Caco-2 (cell line): Measurements from ENCODE around the gene ACYP2. TPM values are rescaled to one million over a fixed set of nuclear protein-coding genes. Genes with fewer than 3 reads are reported as not detected.
A peak's percentile ranks its signal among the peaks of the same experiment; 100 is the strongest.

Experiments used
- BruUV-seq: library from RNA; stranded (reverse); fragments of 400-500 nt; replicated peaks from 2 replicates; lab custom pipeline; 2021; lab: Mats Ljungman, UMichigan
- CTCF ChIA-PET: fragments of 300-600 bp; sonication (Branson Sonifier 250); formaldehyde crosslinking; loops from one replicate; lab custom pipeline; 2022; ENCODE audit warnings: antibody characterized with exemption; lab: Charles Lee
- POLR2A ChIA-PET: fragments of 300-600 bp; sonication (Branson Sonifier 250); formaldehyde crosslinking; loops from one replicate; lab custom pipeline; 2022; ENCODE audit warnings: antibody characterized with exemption; lab: Charles Lee
- DNase-seq, 2 experiments: peaks; one replicate each; pipeline versions ENCODE4 v3.0.0 to v3.0.0-alpha.2; 2020 to 2022
- H3K27me3 ChIP-seq: replicated peaks from 2 replicates; pipeline ENCODE4 v1.6.0; 2011; ENCODE audit warnings: low read length; ENCODE audit not compliant: control insufficient read depth, insufficient read depth
- H3K36me3 ChIP-seq: 2 replicates; pipeline ENCODE4 v1.5.1; 2011; ENCODE audit warnings: low read length; ENCODE audit not compliant: control insufficient read depth, insufficient read depth
- H3K4me1 ChIP-seq: fragments of 250-450 bp; sonication (Bioruptor Pico); 2 replicates; pipeline ENCODE4 v1.5.1; 2020; ENCODE audit warnings: mild to moderate bottlenecking
- H3K4me3 ChIP-seq: 2 replicates; pipeline ENCODE4 v1.5.1; 2011; ENCODE audit warnings: low read depth, mild to moderate bottlenecking, control low read depth, low read length
- H3K9me3 ChIP-seq: fragments of 250-450 bp; sonication (Bioruptor Pico); 2 replicates; pipeline ENCODE4 v1.5.1; 2020; ENCODE audit warnings: mild to moderate bottlenecking, moderate library complexity
- H3K27ac Mint-ChIP-seq: one replicate; pipeline ENCODE4 v1.8.0; 2022; ENCODE audit warnings: mixed read lengths; ENCODE audit not compliant: unreplicated experiment
- H3K27me3 Mint-ChIP-seq: one replicate; pipeline ENCODE4 v1.8.0; 2022; ENCODE audit warnings: mixed read lengths; ENCODE audit not compliant: insufficient read depth, unreplicated experiment
- H3K36me3 Mint-ChIP-seq: one replicate; pipeline ENCODE4 v1.8.0; 2022; ENCODE audit warnings: mild to moderate bottlenecking, mixed read lengths; ENCODE audit not compliant: insufficient read depth, unreplicated experiment
- H3K4me1 Mint-ChIP-seq: one replicate; pipeline ENCODE4 v1.8.0; 2022; ENCODE audit warnings: low read depth, mixed read lengths; ENCODE audit not compliant: unreplicated experiment
- H3K4me3 Mint-ChIP-seq: one replicate; pipeline ENCODE4 v1.8.0; 2022; ENCODE audit warnings: mild to moderate bottlenecking, moderate library complexity, mixed read lengths; ENCODE audit not compliant: unreplicated experiment
- H3K9me3 Mint-ChIP-seq: one replicate; pipeline ENCODE4 v1.8.0; 2022; ENCODE audit warnings: mixed read lengths; ENCODE audit not compliant: unreplicated experiment
- intact Hi-C: fragments of 100-400 bp; cut with micrococcal nuclease; formaldehyde crosslinking; loops from one replicate; pipeline ENCODE4 v1.10.0; 2022; ENCODE audit not compliant: unreplicated experiment
- total RNA-seq: library from RNA; stranded (reverse); gene quantifications from 2 replicates; pipeline ENCODE4 v1.2.3, GENCODE V29; 2022
- TF ChIP-seq, protein P1 (sequence below), 2 experiments: fragments of 200-600 bp in 1 of 2; IDR thresholded peaks; 1 replicate in 1 of 2; 2 replicates in 1 of 2; pipeline versions ENCODE4 v1.5.1 to v1.8.0; 2011 to 2022; ENCODE audit warnings: antibody characterized with exemption in 1 of 2, control low read depth in 1 of 2, inconsistent platforms in 1 of 2, low read depth in 1 of 2, low read length in 1 of 2, mild to moderate bottlenecking in 1 of 2, moderate library complexity in 1 of 2; ENCODE audit not compliant: insufficient read depth in 1 of 2, severe bottlenecking in 1 of 2, unreplicated experiment in 1 of 2

The ACYP2 gene
- total RNA-seq, 1 experiment from 2014 or later: 4.1 TPM

DNA sequence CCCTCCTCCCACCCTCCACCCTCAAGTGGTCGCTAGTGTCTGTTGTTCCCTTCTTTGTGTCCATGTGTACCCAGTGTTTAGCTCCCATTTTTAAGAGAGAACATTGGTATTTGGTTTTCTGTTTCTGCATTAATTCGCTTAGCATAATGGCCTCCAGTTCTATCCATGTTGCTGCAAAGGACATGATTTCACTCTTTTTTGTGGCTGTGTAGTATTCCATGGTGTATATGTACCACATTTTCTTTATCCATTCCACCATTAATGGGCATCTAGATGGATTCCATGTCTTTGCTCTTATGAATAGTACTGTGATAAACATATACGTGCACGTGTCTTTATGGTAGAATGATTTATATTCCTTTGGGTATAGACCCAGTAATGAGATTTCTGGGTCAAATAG is 97.7 kb downstream of the ACYP2 start:
- no peaks in the 10 kb centered on the region for H3K36me3 Mint-ChIP-seq
- no TSS peak for BruUV-seq
- intact Hi-C loops: no loop called here
- H3K27me3 Mint-ChIP-seq: no peaks in the 10 kb centered on the region
- Histone ChIP-seq H3K27me3 (no peaks in the 10 kb centered on the region), H3K4me1 (no peaks in the 10 kb centered on the region), H3K9me3 (no peaks in the 10 kb centered on the region), H3K36me3 (no peaks in the 10 kb centered on the region), H3K4me3 (no peak overlapping the region)
- no peak for DNase-seq
- ChIA-PET POLR2A (no interaction called here), CTCF (no interaction called here)
- H3K9me3 Mint-ChIP-seq: peaks cover 20% of the 10 kb centered on the region
- no peak overlapping the region for H3K4me3 Mint-ChIP-seq
- TF ChIP-seq, protein P1, sequence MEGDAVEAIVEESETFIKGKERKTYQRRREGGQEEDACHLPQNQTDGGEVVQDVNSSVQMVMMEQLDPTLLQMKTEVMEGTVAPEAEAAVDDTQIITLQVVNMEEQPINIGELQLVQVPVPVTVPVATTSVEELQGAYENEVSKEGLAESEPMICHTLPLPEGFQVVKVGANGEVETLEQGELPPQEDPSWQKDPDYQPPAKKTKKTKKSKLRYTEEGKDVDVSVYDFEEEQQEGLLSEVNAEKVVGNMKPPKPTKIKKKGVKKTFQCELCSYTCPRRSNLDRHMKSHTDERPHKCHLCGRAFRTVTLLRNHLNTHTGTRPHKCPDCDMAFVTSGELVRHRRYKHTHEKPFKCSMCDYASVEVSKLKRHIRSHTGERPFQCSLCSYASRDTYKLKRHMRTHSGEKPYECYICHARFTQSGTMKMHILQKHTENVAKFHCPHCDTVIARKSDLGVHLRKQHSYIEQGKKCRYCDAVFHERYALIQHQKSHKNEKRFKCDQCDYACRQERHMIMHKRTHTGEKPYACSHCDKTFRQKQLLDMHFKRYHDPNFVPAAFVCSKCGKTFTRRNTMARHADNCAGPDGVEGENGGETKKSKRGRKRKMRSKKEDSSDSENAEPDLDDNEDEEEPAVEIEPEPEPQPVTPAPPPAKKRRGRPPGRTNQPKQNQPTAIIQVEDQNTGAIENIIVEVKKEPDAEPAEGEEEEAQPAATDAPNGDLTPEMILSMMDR (IDR thresholded peaks at IDR 0.05; ENCODE audit: insufficient read depth in 1 of 2, low read depth in 1 of 2, low read length in 1 of 2, severe bottlenecking in 1 of 2, unreplicated experiment in 1 of 2): no peak
- peaks cover 17% of the 10 kb centered on the region for H3K4me1 Mint-ChIP-seq
- H3K27ac Mint-ChIP-seq: no peak overlapping the region

DNA sequence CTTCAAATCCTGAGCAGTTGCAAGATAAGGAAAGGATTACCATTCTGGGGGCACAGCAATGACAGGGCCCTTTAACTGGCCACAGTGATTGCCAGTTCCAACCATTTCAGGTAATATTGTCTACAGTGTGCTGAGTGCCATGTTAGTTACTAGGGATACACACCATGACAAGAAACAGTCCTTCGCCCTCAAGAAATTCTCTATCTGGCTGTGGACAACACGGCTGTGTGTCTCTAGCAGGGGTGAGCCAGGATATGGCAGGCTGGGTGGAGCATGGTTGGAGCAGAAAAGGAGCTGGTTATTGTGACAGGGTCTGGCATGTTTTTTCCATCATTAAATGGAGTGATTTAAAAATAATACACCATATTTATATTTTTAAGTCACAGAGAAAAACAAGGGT is 109.6 kb downstream of the ACYP2 start:
- H3K9me3 Mint-ChIP-seq: peaks cover 14% of the 10 kb centered on the region
- peaks cover 38% of the 10 kb centered on the region for H3K4me1 ChIP-seq
- ChIA-PET CTCF (no interaction called here), POLR2A (no interaction called here)
- no peak overlapping the region for H3K4me3 Mint-ChIP-seq
- peaks cover 28% of the 10 kb centered on the region for H3K4me1 Mint-ChIP-seq
- TF ChIP-seq, protein P1 (IDR thresholded peaks at IDR 0.05; ENCODE audit: insufficient read depth in 1 of 2, low read depth in 1 of 2, low read length in 1 of 2, severe bottlenecking in 1 of 2, unreplicated experiment in 1 of 2): no peak
- intact Hi-C loops: no loop called here
- DNase-seq: no peak
- H3K27me3 ChIP-seq: no peaks in the 10 kb centered on the region
- peaks cover 12% of the 10 kb centered on the region for H3K36me3 Mint-ChIP-seq
- no TSS peak for BruUV-seq
- H3K27me3 Mint-ChIP-seq: no peaks in the 10 kb centered on the region
- H3K36me3 ChIP-seq: no peaks in the 10 kb centered on the region
- 0 out of 2 replicates have a peak, but pooled peaks cover 4% of the 10 kb centered on the region for H3K9me3 ChIP-seq
- no peak overlapping the region for H3K4me3 ChIP-seq
- no peak overlapping the region for H3K27ac Mint-ChIP-seq

DNA sequence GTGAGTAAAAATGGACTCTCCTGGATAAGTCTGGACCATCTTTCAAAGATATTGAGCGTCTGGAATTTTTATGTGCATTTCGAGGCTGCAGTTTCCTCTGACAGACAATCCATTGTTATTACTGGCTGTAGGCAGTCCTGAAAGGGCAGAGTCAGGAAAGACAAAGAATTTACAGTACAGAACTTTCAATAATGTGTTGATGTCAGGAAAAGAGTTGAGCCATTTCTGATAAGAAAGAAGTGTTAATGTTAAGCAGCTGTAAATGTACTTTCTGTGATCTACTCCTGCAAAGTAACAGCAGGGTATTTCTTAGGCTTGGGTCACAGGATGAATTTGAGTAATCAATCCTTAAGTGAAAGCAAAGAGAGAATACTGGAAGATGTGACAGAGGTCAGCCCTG is 110.8 kb downstream of the ACYP2 start:
- Mint-ChIP-seq H3K36me3 (peaks cover 12% of the 10 kb centered on the region), H3K27me3 (no peaks in the 10 kb centered on the region), H3K9me3 (peaks cover 14% of the 10 kb centered on the region), H3K4me1 (peaks cover 32% of the 10 kb centered on the region), H3K4me3 (no peak overlapping the region), H3K27ac (peak overlapping the region; percentile 63)
- peaks cover 43% of the 10 kb centered on the region for H3K4me1 ChIP-seq
- no peaks in the 10 kb centered on the region for H3K36me3 ChIP-seq
- POLR2A ChIA-PET: no interaction called here
- 0 out of 2 replicates have a peak, but pooled peaks cover 4% of the 10 kb centered on the region for H3K9me3 ChIP-seq
- no TSS peak for BruUV-seq
- DNase-seq: no peak
- H3K4me3 ChIP-seq: no peak overlapping the region
- TF ChIP-seq, protein P1 (IDR thresholded peaks at IDR 0.05; ENCODE audit: insufficient read depth in 1 of 2, low read depth in 1 of 2, low read length in 1 of 2, severe bottlenecking in 1 of 2, unreplicated experiment in 1 of 2): no peak
- no peaks in the 10 kb centered on the region for H3K27me3 ChIP-seq
- intact Hi-C loops: no loop called here
- CTCF ChIA-PET: no interaction called here
